Colonic mucosa (tissue), 4 donors: ENCODE results near the gene STRN. TPM values are rescaled to one million over a fixed set of nuclear protein-coding genes. Genes with fewer than 3 reads are reported as not detected.
"Not testable (repeated sequence)": the region's sequence is repeated elsewhere in the genome, so short reads cannot be mapped to it uniquely, and the experiment has no call there.

Experiments used
- DNase-seq: peaks from one replicate; pipeline ENCODE4 v3.0.0-alpha.2; 2020
- H3K27ac ChIP-seq: fragments of 200-600 bp; one replicate; pipeline ENCODE4 v1.8.0; 2021
- H3K27me3 ChIP-seq: fragments of 200-600 bp; one replicate; pipeline ENCODE4 v1.8.0; 2021
- H3K36me3 ChIP-seq: fragments of 200-600 bp; one replicate; pipeline ENCODE4 v1.8.0; 2021
- H3K4me1 ChIP-seq: fragments of 200-600 bp; one replicate; pipeline ENCODE4 v1.8.0; 2021; ENCODE audit warnings: mild to moderate bottlenecking
- H3K4me3 ChIP-seq: fragments of 200-600 bp; one replicate; pipeline ENCODE4 v1.8.0; 2021
- H3K9ac ChIP-seq, 2 donors: one replicate each; pipeline ENCODE4 v1.7.0; 2013; ENCODE audit warnings: control low read depth in 2 of 2, low read depth in 2 of 2, low read length in 2 of 2
- H3K9me3 ChIP-seq: fragments of 200-600 bp; one replicate; pipeline ENCODE4 v1.8.0; 2021
- CTCF ChIP-seq: fragments of 200-600 bp; IDR thresholded peaks from one replicate; pipeline ENCODE4 v1.8.0; 2022; ENCODE audit warnings: antibody characterized with exemption, mild to moderate bottlenecking
- intact Hi-C: fragments of 100-400 bp; cut with DNase I; formaldehyde crosslinking; loops from one replicate; pipeline ENCODE4 v1.14.1; 2022
- total RNA-seq, 2 donors: library from RNA; stranded (reverse); fragmentation: NEBNext Ultra II Directional in 1 of 2; extraction: Animal tissue kit (Norgen Biotek cat#: 25700) in 1 of 2; gene quantifications; one replicate each; pipeline ENCODE4 v1.2.1, GENCODE V29; 2021
- donor health status: healthy.
- donor health status: DM: no; HTN: no; CAD: no.
- donor health status: DM: no; HTN: no; CAD: no.

Gene STRN
- total RNA-seq, 2 donors from 2014 or later, result 36.5 to 48.6 TPM

- Histone ChIP-seq H3K9me3 (no peaks in the 10 kb centered on the region), H3K4me1 (no peaks in the 10 kb centered on the region), H3K9ac (peak overlapping the region in 1 of 2 donors; percentile 30), H3K36me3 (no peaks in the 10 kb centered on the region), H3K27ac (peak overlapping the region; percentile 81), H3K27me3 (no peaks in the 10 kb centered on the region), H3K4me3 (no peak overlapping the region)
- intact Hi-C loops, result no loop called here
- TF ChIP-seq CTCF, result no peak
- peak; percentile 36 for DNase-seq
Measured at GRCh38 chr2:36889795-36890194, 76.5 kb downstream of the STRN start.

GRCh38 chr2:36887095-36887494 is 79.2 kb downstream of the STRN start:
- H3K4me3 ChIP-seq, H3K9me3 ChIP-seq, H3K4me1 ChIP-seq, H3K36me3 ChIP-seq, DNase-seq, H3K27ac ChIP-seq, intact Hi-C loops, H3K9ac ChIP-seq, H3K27me3 ChIP-seq: not testable (repeated sequence)

GRCh38 chr2:36886664-36887063 is 79.7 kb downstream of the STRN start:
- Histone ChIP-seq H3K9me3 (no peaks in the 10 kb centered on the region), H3K4me1 (no peaks in the 10 kb centered on the region), H3K27me3 (no peaks in the 10 kb centered on the region), H3K27ac (no peak overlapping the region), H3K9ac (no peak overlapping the region), H3K36me3 (no peaks in the 10 kb centered on the region), H3K4me3 (no peak overlapping the region)
- TF ChIP-seq CTCF, result no peak
- intact Hi-C loops, result no loop called here
- no peak for DNase-seq

- no peaks in the 10 kb centered on the region for H3K9me3 ChIP-seq
- no peak for TF ChIP-seq CTCF
- H3K9ac ChIP-seq, result no peak overlapping the region
- H3K27ac ChIP-seq, result no peak overlapping the region
- H3K4me3 ChIP-seq, result no peak overlapping the region
- H3K4me1 ChIP-seq, result no peaks in the 10 kb centered on the region
- H3K27me3 ChIP-seq, result no peaks in the 10 kb centered on the region
- no peak for DNase-seq
- intact Hi-C loops, result no loop called here
- H3K36me3 ChIP-seq, result no peaks in the 10 kb centered on the region
Measured at GRCh38 chr2:36885605-36886004, 80.7 kb downstream of the STRN start.

- no peaks in the 10 kb centered on the region for H3K36me3 ChIP-seq
- intact Hi-C loops, result no loop called here
- H3K27me3 ChIP-seq, result no peaks in the 10 kb centered on the region
- TF ChIP-seq CTCF, result no peak
- no peak overlapping the region for H3K9ac ChIP-seq
- H3K4me3 ChIP-seq, result no peak overlapping the region
- H3K9me3 ChIP-seq, result no peaks in the 10 kb centered on the region
- no peak for DNase-seq
- no peaks in the 10 kb centered on the region for H3K4me1 ChIP-seq
- no peak overlapping the region for H3K27ac ChIP-seq
Measured at GRCh38 chr2:36882532-36882931, 83.8 kb downstream of the STRN start.

- TF ChIP-seq CTCF, result no peak
- no peak for DNase-seq
- Histone ChIP-seq H3K4me1 (no peaks in the 10 kb centered on the region), H3K36me3 (no peaks in the 10 kb centered on the region), H3K27me3 (no peaks in the 10 kb centered on the region), H3K27ac (no peak overlapping the region), H3K9ac (no peak overlapping the region), H3K4me3 (no peak overlapping the region), H3K9me3 (no peaks in the 10 kb centered on the region)
- intact Hi-C loops, result no loop called here
Measured at GRCh38 chr2:36881816-36882215, 84.5 kb downstream of the STRN start.
